Measurements from ENCODE around the gene VPS8.

DNA sequence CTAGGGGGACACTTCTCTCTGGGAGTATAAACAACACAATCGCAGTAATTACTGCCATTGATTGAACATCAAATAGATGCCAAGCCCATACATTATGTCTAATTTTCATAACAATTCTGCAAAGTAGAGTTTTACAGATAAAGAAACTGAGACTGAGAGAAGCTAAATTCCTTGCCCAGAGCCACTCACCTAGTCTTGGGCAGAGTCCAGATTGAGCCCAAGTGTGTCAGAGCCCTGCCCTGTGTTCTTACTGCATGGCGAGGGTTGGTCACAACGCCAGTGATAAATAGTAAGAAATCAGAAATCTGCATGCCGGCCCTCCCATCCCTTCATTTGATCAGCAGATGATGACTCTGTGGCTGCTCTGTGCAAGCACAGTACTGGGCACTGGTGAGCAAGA lies 234.6 kb downstream of the VPS8 start:
- TF ChIP-seq, protein P1, sequence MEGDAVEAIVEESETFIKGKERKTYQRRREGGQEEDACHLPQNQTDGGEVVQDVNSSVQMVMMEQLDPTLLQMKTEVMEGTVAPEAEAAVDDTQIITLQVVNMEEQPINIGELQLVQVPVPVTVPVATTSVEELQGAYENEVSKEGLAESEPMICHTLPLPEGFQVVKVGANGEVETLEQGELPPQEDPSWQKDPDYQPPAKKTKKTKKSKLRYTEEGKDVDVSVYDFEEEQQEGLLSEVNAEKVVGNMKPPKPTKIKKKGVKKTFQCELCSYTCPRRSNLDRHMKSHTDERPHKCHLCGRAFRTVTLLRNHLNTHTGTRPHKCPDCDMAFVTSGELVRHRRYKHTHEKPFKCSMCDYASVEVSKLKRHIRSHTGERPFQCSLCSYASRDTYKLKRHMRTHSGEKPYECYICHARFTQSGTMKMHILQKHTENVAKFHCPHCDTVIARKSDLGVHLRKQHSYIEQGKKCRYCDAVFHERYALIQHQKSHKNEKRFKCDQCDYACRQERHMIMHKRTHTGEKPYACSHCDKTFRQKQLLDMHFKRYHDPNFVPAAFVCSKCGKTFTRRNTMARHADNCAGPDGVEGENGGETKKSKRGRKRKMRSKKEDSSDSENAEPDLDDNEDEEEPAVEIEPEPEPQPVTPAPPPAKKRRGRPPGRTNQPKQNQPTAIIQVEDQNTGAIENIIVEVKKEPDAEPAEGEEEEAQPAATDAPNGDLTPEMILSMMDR (IDR thresholded peaks at IDR 0.05), result no peak
- TF ChIP-seq POLR2A (IDR thresholded peaks at IDR 0.05), result no peak

Data from breast epithelium (tissue), 3 donors.